Suprapubic skin (tissue), 4 donors: Measurements from ENCODE around the gene LHX2. TPM values are rescaled to one million over a fixed set of nuclear protein-coding genes. Genes with fewer than 3 reads are reported as not detected.
A peak's percentile ranks its signal among the peaks of the same experiment; 100 is the strongest.

Experiments used
- DNase-seq, 2 donors: peaks; one replicate each; pipeline ENCODE4 v3.0.0-alpha.2; 2019; ENCODE audit warnings: low spot score in 2 of 2
- H3K27ac ChIP-seq: fragments of 200-600 bp; sonication (generic); one replicate; pipeline ENCODE4 v1.5.1; 2019
- H3K27me3 ChIP-seq: fragments of 200-600 bp; sonication (generic); one replicate; pipeline ENCODE4 v1.5.1; 2019
- H3K36me3 ChIP-seq: fragments of 200-600 bp; sonication (generic); one replicate; pipeline ENCODE4 v1.5.1; 2019
- H3K4me1 ChIP-seq: fragments of 200-600 bp; sonication (generic); one replicate; pipeline ENCODE4 v1.5.1; 2019
- H3K4me3 ChIP-seq: fragments of 200-600 bp; sonication (generic); one replicate; pipeline ENCODE4 v1.5.1; 2019; ENCODE audit warnings: mild to moderate bottlenecking
- H3K9me3 ChIP-seq: fragments of 200-600 bp; sonication (generic); one replicate; pipeline ENCODE4 v1.5.1; 2019
- EP300 ChIP-seq: sonication (generic); formaldehyde crosslinking; IDR thresholded peaks from one replicate; pipeline ENCODE4 v1.6.1; 2017; ENCODE audit warnings: antibody characterized with exemption
- POLR2A ChIP-seq, 2 donors: fragments of 450-650 bp; IDR thresholded peaks; one replicate each; pipeline ENCODE4 v1.6.1; 2017; ENCODE audit warnings: antibody characterized with exemption in 2 of 2, mild to moderate bottlenecking in 2 of 2, moderate library complexity in 2 of 2
- POLR2AphosphoS5 ChIP-seq, 3 donors: sonication (generic); formaldehyde crosslinking; IDR thresholded peaks; one replicate each; pipeline ENCODE4 v1.6.1; 2017; ENCODE audit warnings: antibody characterized with exemption in 3 of 3
- WGBS: methylation state at CpG from one replicate; pipeline ENCODE4 v1.1.5; 2018; 5-methylcytosine and 5-hydroxymethylcytosine counted together
- total RNA-seq, 4 donors: library from RNA; depleted of rRNA; stranded (reverse); fragments of >200 nt; gene quantifications; one replicate each; pipeline ENCODE4 v1.1.0, GENCODE V29; 2016
- TF ChIP-seq, protein P1 (sequence below), 2 donors: fragments of 200-600 bp in 1 of 2; fragments of 450-650 bp in 1 of 2; sonication (generic) in 1 of 2; IDR thresholded peaks; one replicate each; pipeline ENCODE4 v1.5.1; 2016 to 2019; ENCODE audit warnings: antibody characterized with exemption in 2 of 2, mild to moderate bottlenecking in 1 of 2, moderate library complexity in 1 of 2

LHX2 gene
- total RNA-seq, 4 donors from 2014 or later = 1.7 to 20.6 (median 11.6) TPM

DNA sequence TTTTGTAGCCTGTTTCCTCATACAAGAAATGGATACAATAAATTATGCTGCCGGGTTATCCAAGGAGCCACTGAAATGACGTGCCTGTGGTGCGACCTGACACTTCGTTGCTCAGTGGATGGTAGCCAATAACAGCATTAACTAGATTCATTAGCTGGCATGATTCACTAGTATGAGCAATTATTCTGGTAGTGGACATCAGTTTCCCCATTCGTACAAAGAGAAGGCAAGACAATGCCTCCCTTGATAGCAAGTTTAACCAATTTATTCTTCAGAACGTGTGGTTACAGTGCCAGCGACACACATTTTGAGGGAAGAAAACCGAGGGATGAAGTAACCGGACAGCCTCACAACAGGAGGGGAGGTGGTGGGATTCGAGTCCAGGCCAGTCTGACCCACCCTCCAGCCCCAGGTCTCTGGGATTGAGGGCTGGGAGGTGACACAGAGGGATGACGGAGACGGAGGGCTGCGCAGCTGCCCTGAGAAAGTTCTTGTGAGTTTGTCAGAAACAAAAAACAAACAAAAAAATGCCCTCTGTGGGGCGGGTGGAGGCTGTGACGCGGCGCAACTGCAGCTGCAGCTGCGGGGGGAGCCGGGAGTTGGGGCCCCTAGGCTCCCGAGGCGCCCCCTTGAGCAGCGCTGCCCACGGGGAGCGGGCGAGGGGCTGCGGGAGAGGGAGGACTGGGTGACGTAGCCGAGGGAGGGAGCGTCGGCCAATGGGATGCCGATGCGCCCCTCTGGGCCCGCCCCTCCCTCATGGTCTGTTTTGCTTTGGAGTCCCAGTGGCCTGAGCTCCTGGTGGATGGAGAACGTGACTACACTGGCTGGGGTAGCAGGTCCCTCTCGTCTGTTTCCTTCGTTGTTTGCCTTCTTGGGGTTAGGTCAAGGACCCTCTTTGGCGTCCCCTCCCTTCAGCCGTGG, 10.9 kb downstream of the LHX2 start:
- no peaks in the 10 kb centered on the region for H3K9me3 ChIP-seq
- no peak overlapping the region for H3K27ac ChIP-seq
- TF ChIP-seq POLR2A (IDR thresholded peaks at IDR 0.05) = no peak
- TF ChIP-seq, protein P1, sequence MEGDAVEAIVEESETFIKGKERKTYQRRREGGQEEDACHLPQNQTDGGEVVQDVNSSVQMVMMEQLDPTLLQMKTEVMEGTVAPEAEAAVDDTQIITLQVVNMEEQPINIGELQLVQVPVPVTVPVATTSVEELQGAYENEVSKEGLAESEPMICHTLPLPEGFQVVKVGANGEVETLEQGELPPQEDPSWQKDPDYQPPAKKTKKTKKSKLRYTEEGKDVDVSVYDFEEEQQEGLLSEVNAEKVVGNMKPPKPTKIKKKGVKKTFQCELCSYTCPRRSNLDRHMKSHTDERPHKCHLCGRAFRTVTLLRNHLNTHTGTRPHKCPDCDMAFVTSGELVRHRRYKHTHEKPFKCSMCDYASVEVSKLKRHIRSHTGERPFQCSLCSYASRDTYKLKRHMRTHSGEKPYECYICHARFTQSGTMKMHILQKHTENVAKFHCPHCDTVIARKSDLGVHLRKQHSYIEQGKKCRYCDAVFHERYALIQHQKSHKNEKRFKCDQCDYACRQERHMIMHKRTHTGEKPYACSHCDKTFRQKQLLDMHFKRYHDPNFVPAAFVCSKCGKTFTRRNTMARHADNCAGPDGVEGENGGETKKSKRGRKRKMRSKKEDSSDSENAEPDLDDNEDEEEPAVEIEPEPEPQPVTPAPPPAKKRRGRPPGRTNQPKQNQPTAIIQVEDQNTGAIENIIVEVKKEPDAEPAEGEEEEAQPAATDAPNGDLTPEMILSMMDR (IDR thresholded peaks at IDR 0.05) = no peak
- TF ChIP-seq POLR2AphosphoS5 (IDR thresholded peaks at IDR 0.05) = no peak
- no peak for TF ChIP-seq EP300
- no peaks in the 10 kb centered on the region for H3K36me3 ChIP-seq
- 9% methylated on average over 20 of the region's 38 CpGs for whole genome bisulfite sequencing
- H3K4me3 ChIP-seq = no peak overlapping the region
- DNase-seq = peak in 1 of 2 donors; percentile 35
- peaks cover 87% of the 10 kb centered on the region for H3K27me3 ChIP-seq
- H3K4me1 ChIP-seq = peaks cover 20% of the 10 kb centered on the region

DNA sequence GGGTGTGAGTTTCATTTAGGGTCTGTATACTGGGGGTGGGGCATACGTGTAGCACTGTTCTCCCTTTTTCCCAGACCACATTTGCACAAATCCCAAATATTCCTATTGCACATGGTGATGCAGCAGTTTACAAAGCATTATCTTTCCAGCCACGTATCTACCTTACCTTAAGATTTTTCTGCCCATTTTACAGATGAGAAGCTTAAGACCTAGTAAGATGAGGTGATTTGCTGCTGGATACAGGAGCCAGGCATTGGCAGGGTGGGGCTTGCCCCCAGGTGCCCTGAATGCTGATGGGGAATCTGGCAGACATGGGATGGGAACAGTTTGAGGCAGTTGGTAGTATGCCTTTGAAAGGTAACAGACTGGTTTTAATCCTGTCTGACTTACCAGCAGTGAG, 12.5 kb downstream of the LHX2 start:
- WGBS = 89% methylated on average over 2 of the region's 2 CpGs
- Histone ChIP-seq H3K27me3 (peaks cover 75% of the 10 kb centered on the region), H3K9me3 (no peaks in the 10 kb centered on the region), H3K4me3 (no peak overlapping the region), H3K4me1 (peaks cover 6% of the 10 kb centered on the region), H3K27ac (no peak overlapping the region), H3K36me3 (no peaks in the 10 kb centered on the region)
- TF ChIP-seq POLR2AphosphoS5 (IDR thresholded peaks at IDR 0.05) (no peak), POLR2A (IDR thresholded peaks at IDR 0.05) (no peak)
- TF ChIP-seq, protein P1 (IDR thresholded peaks at IDR 0.05) = no peak
- DNase-seq = peak in 1 of 2 donors; percentile 17

DNA sequence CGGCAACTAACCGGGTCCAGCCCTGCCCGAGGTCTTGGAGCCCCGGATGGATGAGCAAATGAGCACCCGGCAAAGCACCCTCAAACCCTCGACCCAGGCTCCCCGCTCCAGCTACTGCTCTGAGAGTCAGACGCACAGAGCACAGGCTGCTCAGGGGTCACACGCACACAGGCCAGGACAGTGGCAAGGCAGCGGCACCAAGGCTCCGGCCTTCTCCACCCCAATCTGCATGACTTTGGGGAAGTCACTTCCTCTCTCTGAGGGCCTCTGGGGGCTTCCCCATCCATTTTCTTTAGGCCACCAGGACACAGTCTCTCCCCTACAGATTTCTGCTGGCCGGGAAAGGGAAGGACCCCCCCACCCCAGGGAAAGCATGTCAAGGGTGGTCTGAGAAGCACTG, 18.0 kb downstream of the LHX2 start:
- no peak overlapping the region for H3K4me3 ChIP-seq
- WGBS = 79% methylated on average over 9 of the region's 12 CpGs
- peaks cover 72% of the 10 kb centered on the region for H3K27me3 ChIP-seq
- no peak for TF ChIP-seq POLR2A (IDR thresholded peaks at IDR 0.05)
- no peak overlapping the region for H3K27ac ChIP-seq
- peaks cover 6% of the 10 kb centered on the region for H3K4me1 ChIP-seq
- no peaks in the 10 kb centered on the region for H3K9me3 ChIP-seq
- no peak for DNase-seq
- no peaks in the 10 kb centered on the region for H3K36me3 ChIP-seq

DNA sequence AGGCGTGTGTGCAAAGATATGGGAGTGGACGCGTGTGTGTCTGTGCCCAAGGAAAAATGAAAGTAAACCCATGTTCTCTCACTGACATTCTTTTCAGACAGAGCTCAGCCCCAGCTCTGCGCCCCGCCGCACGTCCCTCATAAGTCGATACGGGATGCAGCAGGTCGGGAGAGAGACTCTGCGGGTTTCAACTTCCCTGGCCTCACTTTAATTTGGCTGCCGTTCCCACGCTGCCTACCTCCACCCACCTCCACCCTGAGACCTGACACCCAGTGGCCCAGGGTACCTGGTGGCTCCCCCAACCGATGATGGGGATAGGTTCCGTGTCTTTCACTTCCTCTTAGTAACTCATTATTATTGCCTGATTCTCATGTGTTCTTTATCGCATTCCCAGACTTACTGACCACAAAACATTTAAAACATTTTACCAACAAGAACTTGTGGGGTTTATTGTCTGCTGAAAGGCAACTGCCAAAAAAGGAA, 19.4 kb downstream of the LHX2 start:
- 55% methylated on average over 16 of the region's 16 CpGs for WGBS
- TF ChIP-seq POLR2A (IDR thresholded peaks at IDR 0.05) = no peak
- H3K27ac ChIP-seq = no peak overlapping the region
- no peaks in the 10 kb centered on the region for H3K9me3 ChIP-seq
- peaks cover 6% of the 10 kb centered on the region for H3K4me1 ChIP-seq
- H3K4me3 ChIP-seq = no peak overlapping the region
- H3K27me3 ChIP-seq = peaks cover 74% of the 10 kb centered on the region
- H3K36me3 ChIP-seq = no peaks in the 10 kb centered on the region
- DNase-seq = no peak

DNA sequence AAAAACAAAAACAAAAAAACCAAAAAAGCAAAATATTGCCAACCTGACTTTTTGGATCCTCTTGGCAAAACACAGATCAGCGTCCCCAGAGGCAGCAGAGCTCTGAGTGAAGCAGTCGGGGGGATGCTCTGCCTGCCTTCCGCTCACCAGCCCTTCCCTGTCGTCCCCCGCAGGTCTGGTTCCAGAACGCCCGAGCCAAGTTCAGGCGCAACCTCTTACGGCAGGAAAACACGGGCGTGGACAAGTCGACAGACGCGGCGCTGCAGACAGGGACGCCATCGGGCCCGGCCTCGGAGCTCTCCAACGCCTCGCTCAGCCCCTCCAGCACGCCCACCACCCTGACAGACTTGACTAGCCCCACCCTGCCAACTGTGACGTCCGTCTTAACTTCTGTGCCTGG, 20.7 kb downstream of the LHX2 start:
- Histone ChIP-seq H3K27ac (no peak overlapping the region), H3K4me1 (peaks cover 6% of the 10 kb centered on the region), H3K4me3 (no peak overlapping the region), H3K9me3 (no peaks in the 10 kb centered on the region), H3K27me3 (peaks cover 83% of the 10 kb centered on the region), H3K36me3 (no peaks in the 10 kb centered on the region)
- WGBS = 18% methylated on average over 24 of the region's 24 CpGs
- DNase-seq = no peak
- no peak for TF ChIP-seq EP300
- TF ChIP-seq, protein P1 (IDR thresholded peaks at IDR 0.05) = no peak
- TF ChIP-seq POLR2AphosphoS5 (IDR thresholded peaks at IDR 0.05) = no peak
- no peak for TF ChIP-seq POLR2A (IDR thresholded peaks at IDR 0.05)

DNA sequence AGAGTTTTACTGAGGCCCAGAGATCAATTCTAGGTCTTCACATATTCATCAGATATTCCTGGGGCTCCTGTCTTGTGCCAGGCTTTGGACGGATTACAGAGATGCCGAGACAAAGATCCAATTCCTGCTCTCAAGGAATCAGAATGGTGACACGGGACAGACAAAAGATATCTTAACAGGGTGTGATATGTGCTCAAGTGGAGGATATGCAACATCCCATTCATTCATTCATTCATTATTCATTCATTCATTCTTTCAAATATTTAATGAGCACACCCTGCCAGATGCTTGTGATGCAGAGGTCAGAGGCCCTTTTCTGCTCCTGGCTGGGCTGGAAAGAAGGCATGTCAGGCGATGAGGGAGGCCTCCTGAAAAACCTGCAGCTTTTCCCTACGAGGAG, 21.8 kb downstream of the LHX2 start:
- H3K27ac ChIP-seq = no peak overlapping the region
- WGBS = 91% methylated on average over 5 of the region's 5 CpGs
- no peaks in the 10 kb centered on the region for H3K9me3 ChIP-seq
- no peak for TF ChIP-seq POLR2A (IDR thresholded peaks at IDR 0.05)
- no peak for TF ChIP-seq POLR2AphosphoS5 (IDR thresholded peaks at IDR 0.05)
- TF ChIP-seq, protein P1 (IDR thresholded peaks at IDR 0.05) = no peak
- H3K27me3 ChIP-seq = peaks cover 89% of the 10 kb centered on the region
- no peak overlapping the region for H3K4me3 ChIP-seq
- no peak for DNase-seq
- no peaks in the 10 kb centered on the region for H3K36me3 ChIP-seq
- H3K4me1 ChIP-seq = peaks cover 6% of the 10 kb centered on the region
